Stimulated activated CD8-positive, alpha-beta memory T cell treated with anti-CD3 and anti-CD28 coated beads, Interleukin-15, amount 100 ng/mL, for 48 hours (primary cell): ENCODE data around the gene MLPH.
A peak's percentile ranks its signal among the peaks of the same experiment; 100 is the strongest.

Experiments
- DNase-seq, 2 donors: peaks; one replicate each; pipeline ENCODE4 v3.0.0-alpha.2; 2020; ENCODE audit warnings: low read depth in 2 of 2

MLPH gene

GRCh38 chr2:237568121-237568660 is 81.1 kb downstream of the MLPH start:
- no peak for DNase-seq

- DNase-seq, result no peak
Measured at GRCh38 chr2:237569041-237569440, 82.0 kb downstream of the MLPH start.

- DNase-seq, result no peak
Measured at GRCh38 chr2:237569896-237570295, 82.8 kb downstream of the MLPH start.

GRCh38 chr2:237570776-237571335 is 83.8 kb downstream of the MLPH start:
- no peak for DNase-seq

GRCh38 chr2:237571551-237571950 is 84.5 kb downstream of the MLPH start:
- DNase-seq, result no peak

GRCh38 chr2:237572021-237572741 is 85.1 kb downstream of the MLPH start:
- DNase-seq, result peak; percentile 74 to 77

GRCh38 chr2:237572742-237573101 is 85.7 kb downstream of the MLPH start:
- DNase-seq, result no peak

- no peak for DNase-seq
Measured at GRCh38 chr2:237573721-237574415, 86.8 kb downstream of the MLPH start.

GRCh38 chr2:237574467-237574866 is 87.4 kb downstream of the MLPH start:
- no peak for DNase-seq

GRCh38 chr2:237574894-237575868 is 88.1 kb downstream of the MLPH start:
- DNase-seq, result no peak

GRCh38 chr2:237575869-237576862 is 89.1 kb downstream of the MLPH start:
- DNase-seq, result no peak

GRCh38 chr2:237576974-237577373 is 89.9 kb downstream of the MLPH start:
- DNase-seq, result no peak

- DNase-seq, result no peak
Measured at GRCh38 chr2:237577458-237577857, 90.4 kb downstream of the MLPH start.

- DNase-seq, result no peak
Measured at GRCh38 chr2:237577956-237578870, 91.2 kb downstream of the MLPH start.

- DNase-seq, result no peak
Measured at GRCh38 chr2:237581326-237581725, 94.3 kb downstream of the MLPH start.

- DNase-seq, result peak; percentile 44 to 60
Measured at GRCh38 chr2:237581751-237582746, 95.0 kb downstream of the MLPH start.

- DNase-seq, result no peak
Measured at GRCh38 chr2:237583385-237584295, 96.6 kb downstream of the MLPH start.
